GM21423 (cell line): ENCODE results near the gene SLFN12L.

Experiments
- ATAC-seq: cut with Tn5 transposase; IDR thresholded peaks from one replicate; pipeline ENCODE4 v1.9.1; 2021; ENCODE audit warnings: mild to moderate bottlenecking, moderate library complexity; ENCODE audit not compliant: unreplicated experiment

SLFN12L gene

DNA sequence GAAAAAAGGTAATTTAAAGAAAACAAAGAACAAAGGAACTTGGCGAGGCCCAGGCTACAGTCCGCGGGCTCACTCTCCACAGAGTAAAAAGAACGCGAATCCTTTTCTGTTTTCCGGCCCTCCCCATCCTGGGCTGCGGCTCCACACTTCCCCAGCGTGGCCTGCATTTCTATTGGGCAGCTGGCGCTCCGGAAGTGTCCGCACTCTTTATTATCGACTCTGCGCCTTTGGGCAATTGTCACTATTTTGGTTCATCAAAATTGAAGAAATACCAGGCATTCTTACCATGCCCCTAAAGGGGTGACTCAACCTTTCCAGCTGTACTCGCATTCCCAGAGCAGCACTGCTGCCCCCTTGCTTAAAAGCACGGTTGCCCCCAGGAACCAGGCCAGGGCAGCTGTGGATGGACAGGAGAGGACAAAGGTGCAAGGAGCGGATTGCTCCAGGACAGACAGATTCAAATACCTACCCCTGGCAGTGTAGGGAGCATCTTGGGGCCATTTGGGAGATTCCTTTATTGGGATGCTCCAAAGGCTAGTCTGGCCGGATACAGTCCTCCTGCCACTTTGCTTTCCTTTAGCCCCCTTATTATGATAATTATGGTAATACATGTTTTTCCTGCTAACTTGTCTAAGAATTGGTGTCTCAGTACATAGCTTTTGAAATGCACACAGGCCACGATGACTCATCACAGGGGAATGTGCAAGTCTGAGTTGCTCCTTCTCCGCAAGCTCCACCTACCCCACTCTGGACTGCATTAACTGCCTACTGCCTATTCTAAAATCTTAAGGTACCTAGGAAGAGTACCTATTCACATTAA is 104.2 kb downstream of the SLFN12L start:
- no peak for ATAC-seq

DNA sequence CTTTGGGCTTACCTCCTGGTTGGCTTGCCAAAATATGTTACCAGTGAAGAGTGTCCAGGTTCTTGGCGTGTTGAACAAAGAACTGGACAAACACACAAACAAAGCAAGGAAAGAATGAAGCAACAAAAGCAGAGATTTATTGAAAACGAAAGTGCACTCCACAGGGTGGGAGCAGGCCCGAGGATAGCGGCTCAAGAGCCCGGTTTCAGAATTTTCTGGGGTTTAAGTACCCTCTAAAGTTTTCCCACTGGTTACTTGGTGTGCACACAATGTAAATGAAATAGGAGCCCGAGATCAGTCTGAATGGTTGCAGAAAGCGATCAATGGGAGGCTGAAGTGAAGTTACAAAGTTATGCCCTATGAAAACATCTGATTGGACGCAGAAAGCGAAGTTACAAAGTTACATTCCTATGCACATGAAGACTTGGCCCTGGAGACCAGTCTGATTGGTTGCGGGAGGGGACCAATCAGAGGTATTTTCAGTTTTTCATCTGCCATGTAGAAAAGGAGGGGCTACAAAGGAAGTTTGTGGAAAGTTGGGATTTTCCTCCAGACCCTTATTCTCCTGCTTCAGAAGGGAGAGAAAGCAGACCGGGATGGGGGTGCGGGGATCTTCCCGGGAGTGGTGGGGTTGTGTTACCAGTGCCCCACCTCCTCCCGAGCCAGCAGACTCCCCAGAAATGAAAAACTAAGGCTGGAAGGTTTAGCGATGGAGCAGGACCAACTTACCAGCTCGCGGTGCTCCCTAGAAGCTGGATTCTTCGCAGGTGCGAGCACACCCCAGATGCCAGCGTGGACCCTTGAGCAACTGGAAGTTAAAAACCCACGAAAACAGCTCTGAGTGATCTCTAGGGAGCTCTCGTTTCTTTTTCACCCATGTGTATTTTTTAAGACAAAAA is 105.1 kb downstream of the SLFN12L start, which contains the start of gene SLFN12:
TSS of gene SLFN12 (minus strand) at position 325 of the 899 bp plus-strand sequence. CDS start 9,472 bp downstream, outside the sequence.
- peak; percentile 74 for ATAC-seq

DNA sequence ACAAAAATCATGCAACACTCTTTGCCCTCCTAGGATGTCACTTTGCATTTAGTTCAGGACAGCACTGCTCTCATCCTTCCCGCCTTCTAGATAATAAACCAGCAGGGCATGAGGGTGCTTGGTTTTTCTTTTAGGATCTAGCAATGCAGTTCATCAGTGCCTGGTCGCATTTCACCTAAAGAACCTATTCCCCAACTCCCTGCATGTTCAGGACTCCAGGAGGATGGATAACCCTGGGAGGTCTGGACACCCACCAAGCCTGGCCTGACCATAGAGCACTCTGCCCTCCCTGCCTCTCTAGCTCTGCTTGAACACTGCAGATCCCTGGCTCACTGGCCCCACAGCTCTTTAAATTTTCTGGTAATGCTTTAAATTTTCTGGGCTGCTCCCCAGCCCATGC is 107.8 kb downstream of the SLFN12L start:
- no peak for ATAC-seq

DNA sequence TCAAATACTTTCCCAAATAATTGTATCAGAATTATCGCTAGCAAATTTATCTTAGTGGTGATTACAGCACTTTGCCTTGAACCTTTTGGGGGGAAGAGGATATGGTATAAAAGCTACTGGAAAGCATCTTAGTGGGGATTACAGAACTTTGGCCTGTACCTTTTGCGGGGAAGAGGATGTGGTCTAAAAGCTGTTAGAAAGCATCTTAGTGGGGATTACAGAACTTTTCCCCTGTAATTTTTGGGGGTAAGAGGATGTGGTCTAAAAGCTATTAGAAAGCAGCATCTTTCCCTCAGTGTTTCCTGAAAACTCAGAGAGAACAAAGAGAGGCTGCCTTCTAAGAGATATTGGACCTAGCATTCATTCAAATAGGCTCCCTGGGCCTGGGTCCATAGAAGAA is 109.2 kb downstream of the SLFN12L start:
- no peak for ATAC-seq

DNA sequence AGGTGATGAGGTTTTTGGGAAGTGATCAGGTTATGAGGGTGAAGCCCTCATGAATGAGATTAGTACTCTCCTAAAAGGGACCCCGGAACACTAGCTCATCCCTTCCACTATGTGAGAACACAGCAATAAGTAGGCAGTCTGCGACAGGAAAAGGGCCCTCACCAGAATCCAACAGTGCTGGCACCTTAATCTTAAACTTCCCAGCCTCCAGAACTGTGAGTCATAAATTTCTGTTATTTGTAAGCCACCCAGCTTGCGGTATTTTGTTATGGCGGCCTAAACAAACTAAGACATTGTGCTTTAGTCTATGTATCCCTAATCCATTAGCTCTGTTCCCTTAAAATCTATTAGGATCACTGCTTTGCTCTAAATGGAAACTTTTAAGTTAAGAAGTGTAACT is 113.7 kb downstream of the SLFN12L start:
- no peak for ATAC-seq
